Measurements from ENCODE around the gene UBR1. TPM values are rescaled to one million over a fixed set of nuclear protein-coding genes. Genes with fewer than 3 reads are reported as not detected.

UBR1 gene
- total RNA-seq, 1 donor: 35.5 TPM

GRCh38 chr15:43127752-43128151 lies 21.9 kb upstream of the UBR1 start:
- Histone ChIP-seq H3K36me3 (ENCODE audit: insufficient read depth, low read length) (no peaks in the 10 kb centered on the region), H3K79me2 (ENCODE audit: insufficient read depth, low read length) (peaks cover under 1% of the 10 kb centered on the region), H3K27me3 (ENCODE audit: insufficient read depth, low read length) (peaks cover 4% of the 10 kb centered on the region), H3K4me2 (ENCODE audit: insufficient read depth, low read length) (no peak overlapping the region), H3K4me3 (ENCODE audit: insufficient read depth, low read length) (no peak overlapping the region), H2AFZ (ENCODE audit: low read length) (no peak overlapping the region), H3K9me3 (ENCODE audit: low read depth, low read length) (no peaks in the 10 kb centered on the region), H3K27ac (ENCODE audit: low read depth, low read length) (no peak overlapping the region), H4K20me1 (ENCODE audit: insufficient read depth, low read length) (no peaks in the 10 kb centered on the region), H3K4me1 (ENCODE audit: insufficient read depth, low read length) (peaks cover 2% of the 10 kb centered on the region)
- DNase-seq (ENCODE audit: insufficient read length, low spot score, missing footprints): no peak
- no peak for TF ChIP-seq CTCF (IDR thresholded peaks at IDR 0.05; ENCODE audit: extremely low read depth, low read depth, low read length)

DNA sequence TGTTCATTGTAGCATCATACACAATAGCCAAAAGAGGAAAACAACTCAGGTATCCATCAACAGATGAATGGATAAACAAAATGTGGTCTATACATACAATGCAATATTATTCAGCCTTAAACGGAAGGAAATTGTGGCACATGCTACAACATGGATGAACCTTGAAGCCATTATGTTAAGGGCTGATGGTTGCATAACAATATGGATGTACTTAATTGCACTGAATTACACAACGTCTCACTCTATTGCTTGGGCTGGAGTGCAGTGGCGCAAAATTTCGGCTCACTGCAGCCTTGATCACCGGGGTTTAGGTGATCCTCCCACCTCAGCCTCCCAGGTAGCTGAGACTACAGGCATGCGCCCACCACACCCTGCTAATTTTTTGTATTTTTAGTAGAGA lies 20.5 kb upstream of the UBR1 start:
- peaks cover 2% of the 10 kb centered on the region for H3K4me1 ChIP-seq (ENCODE audit: insufficient read depth, low read length)
- H3K27ac ChIP-seq (ENCODE audit: low read depth, low read length): no peak overlapping the region
- H3K4me3 ChIP-seq (ENCODE audit: insufficient read depth, low read length): no peak overlapping the region
- no peaks in the 10 kb centered on the region for H3K79me2 ChIP-seq (ENCODE audit: insufficient read depth, low read length)
- H3K36me3 ChIP-seq (ENCODE audit: insufficient read depth, low read length): no peaks in the 10 kb centered on the region
- no peak for DNase-seq (ENCODE audit: insufficient read length, low spot score, missing footprints)
- H3K27me3 ChIP-seq (ENCODE audit: insufficient read depth, low read length): peaks cover 4% of the 10 kb centered on the region
- no peaks in the 10 kb centered on the region for H4K20me1 ChIP-seq (ENCODE audit: insufficient read depth, low read length)
- H2AFZ ChIP-seq (ENCODE audit: low read length): no peak overlapping the region
- H3K4me2 ChIP-seq (ENCODE audit: insufficient read depth, low read length): no peak overlapping the region
- H3K9me3 ChIP-seq (ENCODE audit: low read depth, low read length): no peaks in the 10 kb centered on the region
- TF ChIP-seq CTCF (IDR thresholded peaks at IDR 0.05; ENCODE audit: extremely low read depth, low read depth, low read length): no peak

DNA sequence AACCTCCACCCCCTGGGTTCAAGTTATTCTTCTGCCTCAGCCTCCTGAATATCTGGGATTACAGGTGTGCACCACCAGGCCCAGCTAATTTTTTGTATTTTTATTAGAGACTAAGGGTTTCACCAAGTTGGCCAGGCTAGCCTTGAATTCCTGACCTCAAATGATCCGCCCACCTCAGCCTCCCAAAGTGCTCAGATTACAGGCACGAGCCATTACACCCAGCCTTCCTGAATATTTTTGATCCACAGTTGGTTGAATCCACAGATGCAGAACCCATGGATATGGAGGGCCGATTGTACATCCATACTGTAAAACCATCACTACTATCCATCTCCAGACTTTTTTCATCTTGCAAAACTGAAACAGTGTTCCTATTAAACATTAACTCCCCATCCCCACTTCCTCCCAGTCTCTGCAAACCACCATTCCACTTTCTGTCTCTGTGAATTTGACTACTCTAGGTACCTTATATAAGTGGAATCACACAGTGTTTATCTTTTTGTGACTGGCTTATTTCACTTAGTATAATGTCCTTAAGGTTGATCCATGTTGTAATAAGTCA lies 19.3 kb upstream of the UBR1 start:
- Histone ChIP-seq H3K79me2 (ENCODE audit: insufficient read depth, low read length) (no peaks in the 10 kb centered on the region), H2AFZ (ENCODE audit: low read length) (no peak overlapping the region), H3K4me1 (ENCODE audit: insufficient read depth, low read length) (peaks cover 2% of the 10 kb centered on the region), H3K36me3 (ENCODE audit: insufficient read depth, low read length) (no peaks in the 10 kb centered on the region), H3K4me2 (ENCODE audit: insufficient read depth, low read length) (no peak overlapping the region), H3K27ac (ENCODE audit: low read depth, low read length) (no peak overlapping the region), H4K20me1 (ENCODE audit: insufficient read depth, low read length) (no peaks in the 10 kb centered on the region), H3K9me3 (ENCODE audit: low read depth, low read length) (no peaks in the 10 kb centered on the region), H3K4me3 (ENCODE audit: insufficient read depth, low read length) (no peak overlapping the region), H3K27me3 (ENCODE audit: insufficient read depth, low read length) (peaks cover 4% of the 10 kb centered on the region)
- TF ChIP-seq CTCF (IDR thresholded peaks at IDR 0.05; ENCODE audit: extremely low read depth, low read depth, low read length): no peak
- no peak for DNase-seq (ENCODE audit: insufficient read length, low spot score, missing footprints)

DNA sequence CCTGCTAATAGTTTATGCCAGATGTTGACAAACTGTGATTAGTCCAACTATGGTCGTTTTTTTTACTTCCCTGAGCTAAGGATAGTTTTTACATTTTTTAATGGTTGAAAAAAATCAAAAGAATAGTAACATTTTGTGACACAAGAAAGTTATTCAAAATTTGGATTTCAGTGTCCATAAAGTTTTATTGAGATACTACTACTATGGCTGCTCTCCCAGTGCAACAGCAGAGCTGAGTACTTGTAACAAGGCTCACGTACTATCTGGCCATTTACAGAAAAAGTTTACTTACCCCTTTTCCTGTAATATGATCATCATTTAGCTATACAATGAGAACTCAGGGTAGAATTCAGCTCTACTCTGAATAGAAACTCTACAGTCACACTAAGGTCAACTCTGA lies 16.0 kb upstream of the UBR1 start:
- no peaks in the 10 kb centered on the region for H3K9me3 ChIP-seq (ENCODE audit: low read depth, low read length)
- peaks cover 3% of the 10 kb centered on the region for H3K27me3 ChIP-seq (ENCODE audit: insufficient read depth, low read length)
- H3K79me2 ChIP-seq (ENCODE audit: insufficient read depth, low read length): no peaks in the 10 kb centered on the region
- H3K27ac ChIP-seq (ENCODE audit: low read depth, low read length): peak overlapping the region; percentile 74
- no peak for TF ChIP-seq CTCF (IDR thresholded peaks at IDR 0.05; ENCODE audit: extremely low read depth, low read depth, low read length)
- no peak overlapping the region for H2AFZ ChIP-seq (ENCODE audit: low read length)
- no peaks in the 10 kb centered on the region for H4K20me1 ChIP-seq (ENCODE audit: insufficient read depth, low read length)
- H3K36me3 ChIP-seq (ENCODE audit: insufficient read depth, low read length): no peaks in the 10 kb centered on the region
- peak overlapping the region; percentile 97 for H3K4me2 ChIP-seq (ENCODE audit: insufficient read depth, low read length)
- peaks cover 7% of the 10 kb centered on the region for H3K4me1 ChIP-seq (ENCODE audit: insufficient read depth, low read length)
- no peak for DNase-seq (ENCODE audit: insufficient read length, low spot score, missing footprints)
- no peak overlapping the region for H3K4me3 ChIP-seq (ENCODE audit: insufficient read depth, low read length)

Measured in osteoblast (primary cell).